Left ventricle myocardium superior (tissue), 1 donor: ENCODE results near the gene TMTC1. TPM values are rescaled to one million over a fixed set of nuclear protein-coding genes. Genes with fewer than 3 reads are reported as not detected.
A peak's percentile ranks its signal among the peaks of the same experiment; 100 is the strongest.

ENCODE experiments used
- ATAC-seq: fragments of 200-7000 bp; cut with Tn5 transposase; one replicate; pipeline ENCODE4 v1.9.1; 2020; ENCODE audit warnings: mild to moderate bottlenecking, moderate library complexity
- DNase-seq: peaks from one replicate; pipeline ENCODE4 v3.0.0-alpha.2; 2020
- intact Hi-C: fragments of 100-400 bp; cut with micrococcal nuclease; formaldehyde crosslinking; loops from one replicate; pipeline ENCODE4 v1.11.0; 2022
- total RNA-seq: library from RNA; stranded (reverse); fragmentation: NEBNext Ultra II Directional; extraction: Animal tissue kit (Norgen Biotek cat#: 25700); gene quantifications from one replicate; pipeline ENCODE4 v1.2.1, GENCODE V29; 2021
- donor health status: DM: no; HTN: yes; CAD: no; lungs with severe emphysema.

Gene TMTC1
- total RNA-seq, 1 donor from 2014 or later = 37.1 TPM

DNA sequence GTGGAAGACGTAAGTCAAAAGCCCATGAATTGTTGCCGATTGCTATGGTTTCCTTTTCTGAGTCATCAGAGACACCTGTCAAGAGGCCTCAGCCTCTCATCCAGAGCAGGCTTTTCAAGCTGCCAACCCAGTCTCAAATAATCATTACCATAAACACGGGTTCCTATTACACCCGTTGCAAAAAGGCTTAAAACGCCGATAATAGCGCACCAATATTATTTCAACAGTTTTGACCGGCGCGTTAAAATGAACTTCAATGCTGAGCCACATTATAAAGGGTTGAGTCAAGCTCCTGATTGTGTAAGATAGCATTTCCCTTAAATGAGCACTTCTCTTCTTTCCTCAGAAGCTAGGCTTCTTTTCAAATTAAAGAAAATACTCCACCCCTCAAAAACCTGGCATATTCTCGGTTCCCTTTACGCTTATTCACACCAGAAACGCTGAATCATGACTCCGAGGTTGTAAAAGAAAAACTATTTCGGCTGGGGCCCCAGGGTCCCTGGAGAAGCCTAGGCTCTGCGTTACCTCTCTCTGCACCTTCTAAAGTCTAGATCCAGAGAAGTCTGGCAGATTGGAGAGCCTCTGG, 1.4 kb downstream of the TMTC1 start:
- peak; percentile 37 for ATAC-seq
- intact Hi-C loops = no loop called here
- DNase-seq = no peak

DNA sequence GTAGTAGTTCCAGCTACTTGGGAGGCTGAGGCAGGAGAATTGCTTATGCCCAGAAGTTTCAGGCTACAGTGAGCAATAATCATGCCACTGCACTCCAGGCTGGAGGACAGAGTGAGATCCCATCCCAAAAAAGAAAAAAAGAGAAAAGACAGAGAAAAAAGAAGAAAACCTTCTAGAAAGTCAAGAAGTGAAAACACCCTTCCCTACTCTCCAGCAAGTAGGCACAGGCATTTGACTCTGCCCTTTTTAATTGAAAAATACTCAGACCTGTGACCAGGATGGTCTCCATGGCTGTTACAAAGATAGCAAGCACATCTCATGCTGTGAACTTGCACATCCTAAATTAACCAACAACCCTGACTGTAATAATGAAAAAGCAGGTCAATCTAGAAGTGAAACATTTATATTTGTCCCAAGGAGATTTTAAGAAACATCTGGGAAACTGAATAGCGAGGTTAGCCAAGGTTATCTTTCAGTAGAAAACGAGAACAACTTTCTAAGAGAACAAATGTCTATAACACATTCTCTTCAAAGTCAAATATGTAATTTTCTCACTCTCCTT, 2.0 kb downstream of the TMTC1 start:
- intact Hi-C loops = no loop called here
- no peak for ATAC-seq
- no peak for DNase-seq

DNA sequence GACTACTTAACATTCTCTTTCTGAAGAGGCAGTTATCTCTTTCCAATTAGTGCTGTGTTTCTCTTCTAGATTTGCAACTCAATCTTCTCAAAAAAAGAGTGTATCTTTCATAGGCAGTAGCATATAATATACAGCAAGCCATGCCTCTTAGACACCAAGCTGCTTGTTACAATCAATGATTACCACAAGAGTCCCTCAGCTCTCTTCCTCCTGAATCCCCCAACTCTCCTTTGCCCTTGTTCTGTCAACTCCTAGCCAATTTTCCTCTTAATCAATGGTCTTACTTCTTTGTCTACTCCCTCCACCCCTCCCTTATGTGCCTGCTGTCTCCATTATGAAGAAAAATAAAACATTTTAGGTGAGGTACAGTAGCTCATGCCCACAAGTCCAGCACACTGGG, 2.6 kb downstream of the TMTC1 start:
- ATAC-seq = no peak
- intact Hi-C loops = no loop called here
- DNase-seq = no peak

DNA sequence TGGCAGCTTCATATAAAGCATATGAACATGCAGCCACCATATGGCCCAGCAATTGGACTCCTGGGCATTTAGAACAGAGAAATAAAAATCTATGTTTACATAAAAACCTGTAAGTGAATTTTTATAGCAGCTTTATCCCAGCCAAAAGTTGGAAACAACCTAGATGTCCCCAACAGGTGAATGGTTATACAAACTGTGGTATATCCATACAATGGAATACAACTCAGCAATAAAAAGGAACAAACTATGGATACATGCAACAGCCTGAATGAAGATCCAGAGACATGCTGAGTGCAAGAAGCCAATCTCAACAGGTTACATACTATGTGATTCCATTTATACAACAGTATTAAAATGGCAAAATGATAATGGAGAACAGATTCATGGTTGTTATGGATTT, 3.7 kb downstream of the TMTC1 start:
- ATAC-seq (no peak), DNase-seq (no peak)
- intact Hi-C loops = no loop called here

DNA sequence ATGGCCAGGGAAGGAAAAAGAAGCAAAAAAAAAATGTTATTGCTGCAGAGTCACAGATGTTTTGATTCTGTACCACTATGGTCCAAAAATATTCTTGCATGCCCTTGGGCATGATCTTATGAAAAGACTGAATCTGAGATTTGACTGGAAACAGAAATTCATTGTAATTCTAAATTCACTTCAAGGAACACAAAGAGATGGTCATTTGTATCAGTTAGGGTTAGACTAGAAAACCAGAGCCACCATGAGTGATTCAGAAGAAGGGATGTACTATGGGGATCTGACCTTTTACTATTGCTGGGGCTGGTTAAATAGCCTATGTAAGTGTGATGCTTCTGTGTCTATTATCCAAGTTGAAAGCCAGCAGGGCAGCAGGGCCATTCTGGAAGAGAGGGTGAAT, 5.2 kb downstream of the TMTC1 start:
- intact Hi-C loops = no loop called here
- DNase-seq (no peak), ATAC-seq (no peak)

DNA sequence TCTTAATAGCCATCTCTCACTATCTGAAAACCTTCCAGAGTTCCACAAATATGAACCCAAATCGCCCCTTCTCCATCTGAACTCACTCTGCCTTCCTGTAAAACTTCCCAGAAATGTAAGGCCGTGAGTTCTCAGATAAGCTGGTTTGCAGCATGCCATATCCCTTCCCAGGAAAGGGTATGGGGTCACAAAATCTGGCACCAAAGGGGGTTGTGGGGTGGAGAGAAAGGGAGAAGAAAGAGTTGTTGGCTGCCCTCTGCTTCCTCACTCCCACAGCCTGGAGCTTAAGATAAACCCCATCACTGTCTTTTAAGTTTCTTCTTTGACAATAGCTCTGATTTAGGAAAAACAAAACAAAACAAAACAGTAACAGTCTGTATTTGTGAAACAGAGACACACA, 10.7 kb downstream of the TMTC1 start:
- intact Hi-C loops = no loop called here
- no peak for DNase-seq
- no peak for ATAC-seq

DNA sequence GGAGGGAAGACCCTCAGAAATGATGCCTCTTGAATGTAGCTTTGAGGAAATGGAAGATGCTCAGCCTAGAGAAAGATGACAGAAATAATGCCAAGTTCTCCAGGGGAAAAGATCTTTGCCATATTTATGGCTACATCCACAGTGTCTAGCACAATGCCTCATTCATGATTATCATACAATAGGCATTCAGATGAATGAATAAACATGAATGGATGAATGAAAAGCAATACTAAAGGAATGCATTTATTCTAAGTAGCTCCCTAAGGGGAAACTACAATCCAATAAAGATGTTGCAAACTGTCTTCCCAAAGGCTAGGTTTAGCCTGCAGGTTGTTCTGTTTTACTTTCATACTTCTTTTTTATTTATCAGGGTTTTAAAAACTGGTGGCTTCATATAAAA, 12.0 kb downstream of the TMTC1 start:
- ATAC-seq = no peak
- DNase-seq = no peak
- intact Hi-C loops = no loop called here

DNA sequence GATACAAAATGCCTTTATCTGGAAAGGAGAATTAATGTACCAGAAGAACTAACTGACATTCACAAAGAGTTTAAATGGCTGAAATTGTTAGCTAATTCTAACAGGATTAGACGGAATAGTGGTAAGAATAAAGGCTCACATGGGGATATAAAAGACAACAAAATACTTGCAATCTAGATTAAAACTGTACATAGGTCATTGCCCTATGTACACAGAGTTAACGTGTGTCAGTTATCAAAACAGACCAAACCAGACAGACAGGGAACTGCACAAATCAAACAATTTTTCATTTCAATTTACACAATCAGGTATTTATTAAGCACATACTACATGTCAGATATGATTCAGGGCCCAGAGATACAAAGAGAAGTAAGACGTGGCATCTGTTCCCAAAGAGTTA, 12.6 kb downstream of the TMTC1 start:
- intact Hi-C loops = no loop called here
- no peak for ATAC-seq
- DNase-seq = no peak

DNA sequence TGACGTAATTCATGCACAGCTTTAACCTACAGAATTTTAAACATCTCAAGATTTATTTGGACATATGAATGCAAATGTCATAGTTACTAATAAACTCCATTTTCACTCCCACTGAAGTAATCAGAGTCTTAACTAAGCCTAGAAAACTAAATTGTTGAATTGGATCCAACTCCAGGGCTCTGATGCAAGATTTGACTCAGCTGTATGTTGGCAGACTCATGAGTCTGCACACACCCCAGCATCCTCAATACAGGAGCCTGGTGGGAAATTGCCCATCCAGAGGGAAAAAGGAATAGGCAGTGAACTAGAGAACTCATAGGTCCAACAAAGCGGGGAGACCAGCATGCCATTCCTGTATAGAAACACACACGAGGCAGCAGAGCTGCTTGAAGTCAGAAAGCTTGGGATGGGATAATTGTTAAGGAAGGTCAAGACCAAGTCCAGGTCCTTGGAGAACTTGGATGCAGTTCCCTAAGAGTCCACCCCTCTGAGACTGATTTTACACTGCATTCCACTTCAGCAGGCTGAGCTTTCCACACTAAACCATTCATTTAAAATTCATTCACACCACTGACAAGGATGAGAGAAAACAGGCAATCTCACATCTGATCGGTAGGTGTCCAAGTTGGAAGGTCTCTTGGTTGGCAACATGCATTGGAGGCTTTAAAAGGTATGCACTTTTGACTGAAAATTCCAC, 14.4 kb downstream of the TMTC1 start:
- DNase-seq = no peak
- ATAC-seq = peak; percentile 91
- intact Hi-C loops = no loop called here

DNA sequence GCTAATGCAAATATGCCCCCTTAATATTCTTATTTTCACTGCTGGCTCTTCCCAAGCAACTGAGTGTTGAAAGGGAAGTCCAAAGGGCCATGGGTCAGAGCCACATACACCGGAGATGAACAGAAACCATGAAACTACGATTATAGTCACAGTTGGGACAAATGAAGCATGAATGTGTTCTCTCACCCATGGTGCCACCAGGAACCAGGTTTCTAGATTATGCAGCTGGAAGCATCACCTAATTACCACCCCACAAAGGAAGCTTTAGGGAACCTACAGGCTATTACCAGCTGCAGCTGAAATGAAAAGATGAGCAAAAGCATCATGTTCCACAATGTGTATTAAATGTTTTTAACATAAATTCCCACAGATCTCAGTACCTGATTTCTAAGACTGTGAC, 15.4 kb downstream of the TMTC1 start:
- ATAC-seq = no peak
- intact Hi-C loops = no loop called here

DNA sequence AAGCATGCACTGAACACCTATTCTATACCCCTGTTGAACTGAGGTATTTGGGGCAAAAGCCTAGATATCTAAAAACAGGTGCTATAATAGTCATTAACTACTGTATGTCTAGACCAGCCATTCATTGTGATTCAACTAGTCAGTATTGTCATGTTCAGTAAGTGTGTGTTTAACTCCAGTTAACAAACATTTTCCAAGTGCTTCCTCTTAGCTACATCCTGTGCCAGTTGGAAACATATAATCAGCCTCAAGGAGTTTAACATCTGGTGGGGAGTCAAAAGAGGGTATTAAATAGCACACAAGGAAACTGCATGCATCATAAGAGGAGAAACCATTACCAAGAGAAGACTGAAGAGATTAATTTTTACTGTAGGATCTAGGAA, 20.4 kb downstream of the TMTC1 start:
- peak; percentile 62 for ATAC-seq

More for the DNA sequence above, 15.4 kb downstream of the TMTC1 start:
- no peak for DNase-seq

DNA sequence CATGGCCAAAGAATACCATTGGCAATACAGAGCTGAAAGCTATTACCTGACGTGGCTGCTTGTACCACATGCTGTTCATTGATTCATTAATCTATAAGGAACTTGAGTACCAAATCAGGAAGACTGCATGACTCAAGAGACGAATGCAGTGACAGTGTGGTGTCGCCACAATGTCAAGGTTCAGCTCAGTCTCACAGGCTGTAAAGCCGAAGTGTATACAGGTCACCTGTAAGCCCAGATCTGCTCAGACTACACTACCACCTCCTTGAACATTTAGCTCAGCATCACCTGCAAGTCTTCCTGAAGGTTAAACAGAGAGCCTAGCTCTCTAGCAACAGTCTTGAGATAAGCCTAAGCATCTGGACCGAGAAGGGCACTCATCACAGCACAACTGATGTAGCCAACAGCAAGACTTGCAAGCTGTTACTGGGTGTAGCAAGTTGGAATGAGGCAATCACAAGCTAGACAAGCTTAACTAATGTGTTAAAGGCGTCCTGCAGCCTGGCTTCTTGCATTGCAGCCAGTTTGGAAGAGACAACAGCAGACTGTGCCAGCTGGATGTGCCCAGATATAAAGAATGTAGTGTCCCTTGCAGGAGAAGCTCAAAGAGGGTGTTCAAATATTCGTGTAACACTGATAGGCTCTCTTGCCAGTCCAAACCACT, 21.0 kb downstream of the TMTC1 start:
- peak; percentile 69 for DNase-seq
- ATAC-seq = peak; percentile 98
- intact Hi-C loops = no loop called here

More for the DNA sequence above, 20.4 kb downstream of the TMTC1 start:
- DNase-seq = no peak
- intact Hi-C loops = no loop called here

DNA sequence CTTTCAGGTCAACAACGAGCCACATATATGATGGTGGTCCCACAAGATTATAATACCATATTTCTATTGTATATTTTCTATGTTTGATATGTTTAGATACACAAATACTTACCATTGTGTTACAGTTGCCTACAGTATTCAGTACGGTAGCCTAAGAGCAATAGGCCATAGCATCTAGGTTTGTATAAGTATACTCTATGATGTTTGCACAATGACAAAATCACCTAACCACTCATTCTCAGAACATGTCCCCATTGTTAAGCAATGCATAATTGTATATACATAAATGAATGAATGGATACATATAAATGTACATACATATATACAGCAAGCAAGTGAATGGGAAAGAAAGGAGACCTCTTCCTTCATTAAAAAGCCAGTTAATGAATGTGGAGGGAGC, 23.8 kb downstream of the TMTC1 start:
- intact Hi-C loops = no loop called here
- no peak for ATAC-seq
- no peak for DNase-seq

DNA sequence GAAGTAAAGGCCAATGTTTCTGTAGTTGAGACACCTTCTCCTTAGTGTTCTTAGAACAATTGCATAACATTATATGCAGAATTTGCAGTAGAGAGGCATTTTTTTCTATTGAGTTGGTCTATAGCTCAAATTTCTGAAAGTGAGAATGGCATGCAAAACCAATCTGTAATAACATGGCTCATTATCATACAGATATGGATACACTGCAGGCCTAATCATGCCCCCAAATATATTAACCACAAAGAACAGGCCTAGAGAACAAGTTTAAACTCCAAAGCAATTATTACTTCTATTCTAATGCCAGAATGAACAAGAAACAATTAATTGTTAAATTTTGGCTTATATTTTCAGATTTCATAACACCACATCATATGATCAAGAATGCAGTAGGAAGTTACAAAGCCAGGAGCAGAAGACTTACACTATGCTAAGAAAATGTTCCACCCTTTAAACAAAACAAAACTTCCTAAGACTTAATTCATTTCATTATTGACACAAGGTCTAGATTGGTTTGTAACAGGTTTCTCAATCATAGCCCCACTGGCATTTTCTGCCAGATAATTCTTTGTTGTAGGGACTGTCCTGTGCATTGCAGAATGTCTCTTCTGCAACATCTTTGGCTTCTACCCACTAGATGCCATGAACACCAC, 26.9 kb downstream of the TMTC1 start:
- intact Hi-C loops = no loop called here
- DNase-seq (no peak), ATAC-seq (no peak)

DNA sequence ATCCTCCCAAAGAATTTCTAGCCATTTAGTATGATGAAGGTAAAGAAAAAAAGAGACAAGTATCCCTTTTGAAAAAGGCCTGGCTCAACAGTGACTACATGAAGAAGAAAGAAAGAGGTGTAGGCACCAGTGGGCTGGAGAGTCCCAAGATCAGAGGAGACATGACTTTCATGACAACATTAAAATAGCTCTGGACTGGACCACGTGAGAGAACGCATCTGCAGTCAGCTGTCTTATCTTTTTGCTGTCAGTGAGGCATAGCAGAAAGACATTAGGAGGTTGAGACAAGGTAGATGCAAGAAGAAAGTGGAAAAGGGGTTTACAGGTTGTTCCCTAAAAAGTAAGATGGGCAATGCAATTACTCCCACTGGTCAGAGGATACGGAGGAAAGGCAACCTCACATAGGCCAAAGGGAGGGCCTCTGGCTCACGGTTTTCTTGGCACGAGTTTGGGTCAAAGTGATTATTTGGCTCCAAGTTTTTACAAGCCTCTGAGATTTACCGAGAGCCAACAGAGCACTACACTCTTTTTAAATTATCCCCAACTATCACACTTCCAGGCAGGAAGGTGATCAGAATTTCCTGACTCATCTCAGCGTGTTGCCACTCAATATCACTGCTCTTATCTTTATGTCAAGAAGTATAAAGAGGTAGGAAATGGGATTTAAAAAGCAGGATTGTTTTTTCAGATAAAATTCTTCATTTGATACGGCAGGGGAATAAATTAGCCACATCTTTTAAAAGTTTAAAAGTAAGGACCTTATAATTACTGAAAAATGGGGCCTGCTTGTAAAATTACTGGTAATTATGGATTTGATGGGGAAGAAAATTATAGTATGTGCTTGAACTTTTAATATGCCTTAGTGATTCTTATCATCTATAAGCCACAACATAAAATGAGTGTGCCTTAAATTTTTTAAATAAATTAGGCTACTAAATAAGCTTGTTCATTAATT, 29.2 kb downstream of the TMTC1 start:
- DNase-seq (no peak), ATAC-seq (peak; percentile 84)
- intact Hi-C loops = no loop called here

DNA sequence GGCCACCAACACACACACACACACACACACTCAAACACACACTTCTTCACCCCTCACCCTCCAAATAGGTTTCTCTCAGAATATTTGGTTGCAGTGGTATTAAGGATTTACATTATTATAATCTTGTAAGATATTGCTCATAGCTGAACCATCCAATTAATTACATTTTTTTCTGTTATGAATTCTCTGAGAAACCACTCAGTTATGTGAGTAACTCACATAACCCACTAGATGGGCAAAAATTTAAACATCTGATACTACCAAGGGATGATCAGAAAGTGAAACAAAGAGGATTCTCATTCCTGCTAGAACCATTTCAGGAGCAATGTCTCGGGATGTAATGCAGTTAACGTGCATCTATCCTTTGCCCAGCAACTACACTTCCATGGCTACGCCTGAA, 31.6 kb downstream of the TMTC1 start:
- DNase-seq (no peak), ATAC-seq (no peak)
- intact Hi-C loops = no loop called here

DNA sequence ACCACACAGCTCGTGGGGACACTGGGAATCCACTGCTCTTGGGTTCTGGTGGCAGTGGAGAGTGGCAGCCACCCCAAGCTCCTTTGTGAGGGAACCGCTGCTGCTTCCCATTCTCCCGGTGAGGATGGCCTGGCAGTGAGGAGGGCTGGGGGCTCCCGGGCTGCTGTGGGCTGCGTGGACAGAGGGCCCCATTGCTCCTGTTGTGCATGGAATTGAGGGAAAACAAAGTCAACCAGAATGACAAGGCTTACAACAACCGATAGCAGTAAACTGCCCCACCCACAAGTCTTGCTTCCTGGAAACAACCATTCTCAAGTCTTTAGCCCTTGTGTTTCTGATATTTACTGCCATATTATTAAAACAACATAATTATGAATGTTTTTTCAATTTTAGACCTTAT, 32.1 kb downstream of the TMTC1 start:
- no peak for DNase-seq
- intact Hi-C loops = no loop called here
- no peak for ATAC-seq

DNA sequence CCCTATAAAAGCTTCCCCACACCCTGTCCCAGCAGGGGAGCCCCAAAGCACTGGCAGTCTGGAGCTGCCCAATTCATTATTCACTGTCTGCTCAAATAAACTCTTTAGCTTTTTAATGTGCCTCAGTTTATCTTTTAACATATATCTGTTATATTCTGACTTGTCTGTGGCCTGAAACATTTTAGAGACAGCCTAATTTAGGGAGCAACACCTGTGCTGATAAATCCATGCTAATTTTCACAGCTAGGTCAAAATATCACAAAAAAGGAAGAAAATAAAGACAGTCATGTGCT, 32.9 kb downstream of the TMTC1 start:
- ATAC-seq = no peak
- intact Hi-C loops = no loop called here
- no peak for DNase-seq
